MM.1S (cell line): ENCODE data around the gene TMEM184B.

ENCODE experiments used
- DNase-seq: peaks from one replicate; pipeline ENCODE4 v3.0.0-alpha.2; 2015
- H2AFZ ChIP-seq: fragments of 300-600 bp; sonication (generic); 2 replicates; pipeline ENCODE4 v1.6.0; 2016; ENCODE audit warnings: antibody characterized with exemption, low read length
- H3F3A ChIP-seq: fragments of 300-600 bp; sonication (generic); 2 replicates; pipeline ENCODE4 v1.6.1; 2016; ENCODE audit warnings: mild to moderate bottlenecking, antibody characterized with exemption, low read length, moderate library complexity, mixed read lengths; ENCODE audit not compliant: insufficient read depth
- H3K27ac ChIP-seq: fragments of 300-600 bp; sonication (generic); 2 replicates; pipeline ENCODE4 v1.5.1; 2016; ENCODE audit warnings: mild to moderate bottlenecking, low read length
- H3K27me3 ChIP-seq: fragments of 300-600 bp; sonication (generic); replicated peaks from 2 replicates; pipeline ENCODE4 v1.6.0; 2016; ENCODE audit warnings: low read length; ENCODE audit not compliant: insufficient read depth
- H3K36me3 ChIP-seq: fragments of 300-600 bp; sonication (generic); replicated peaks from 2 replicates; pipeline ENCODE4 v1.6.1; 2016; ENCODE audit warnings: mild to moderate bottlenecking, low read length, mixed read lengths; ENCODE audit not compliant: insufficient read depth
- H3K4me1 ChIP-seq: fragments of 300-600 bp; sonication (generic); 2 replicates; pipeline ENCODE4 v1.6.1; 2016; ENCODE audit warnings: low read length, mixed read lengths
- H3K4me2 ChIP-seq: fragments of 300-600 bp; sonication (generic); 2 replicates; pipeline ENCODE4 v1.6.0; 2016; ENCODE audit warnings: low read depth, low read length
- H3K4me3 ChIP-seq: fragments of 300-600 bp; sonication (generic); 2 replicates; pipeline ENCODE4 v1.5.1; 2016; ENCODE audit warnings: low read length, mixed read lengths
- H3K79me2 ChIP-seq: fragments of 300-600 bp; sonication (generic); 2 replicates; pipeline ENCODE4 v1.6.1; 2016; ENCODE audit warnings: mixed run types, low read length, mixed read lengths
- H3K9ac ChIP-seq: fragments of 300-600 bp; sonication (generic); 2 replicates; pipeline ENCODE4 v1.6.1; 2016; ENCODE audit warnings: low read length, mixed read lengths
- H3K9me2 ChIP-seq: fragments of 300-600 bp; sonication (generic); replicated peaks from 2 replicates; pipeline ENCODE4 v1.6.1; 2016; ENCODE audit warnings: mild to moderate bottlenecking, low read length, mixed read lengths; ENCODE audit not compliant: insufficient read depth
- H3K9me3 ChIP-seq: fragments of 300-600 bp; sonication (generic); replicated peaks from 2 replicates; pipeline ENCODE4 v1.6.1; 2016; ENCODE audit warnings: mild to moderate bottlenecking, low read length, mixed read lengths; ENCODE audit not compliant: insufficient read depth
- H4K20me1 ChIP-seq: fragments of 300-600 bp; sonication (generic); 2 replicates; pipeline ENCODE4 v1.6.1; 2016; ENCODE audit warnings: mild to moderate bottlenecking, low read length, moderate library complexity, mixed read lengths; ENCODE audit not compliant: insufficient read depth
- CTCF ChIP-seq: fragments of 300-600 bp; sonication (generic); IDR thresholded peaks from 2 replicates; pipeline ENCODE4 v1.5.1; 2016; ENCODE audit warnings: antibody characterized with exemption, low read length, mixed read lengths
- EZH2 ChIP-seq: fragments of 300-600 bp; sonication (generic); optimal IDR thresholded peaks from 2 replicates; pipeline ENCODE3; 2017; ENCODE audit warnings: low read depth, mild to moderate bottlenecking, antibody characterized with exemption, low read length, mixed read lengths
- EZH2phosphoT487 ChIP-seq: fragments of 300-600 bp; sonication (generic); IDR thresholded peaks from 2 replicates; pipeline ENCODE4 v1.6.1; 2018; ENCODE audit warnings: antibody characterized with exemption, low read length

The TMEM184B gene

GRCh38 chr22:38201371-38201710 lies 71.5 kb downstream of the TMEM184B start:
- H2AFZ ChIP-seq, result peak overlapping the region; percentile 68
- H3K9me3 ChIP-seq, result no peaks in the 10 kb centered on the region

GRCh38 chr22:38199826-38200559 lies 72.8 kb downstream of the TMEM184B start:
- Histone ChIP-seq H3K9ac (no peak overlapping the region), H3K4me3 (no peak overlapping the region), H3K36me3 (no peaks in the 10 kb centered on the region), H3K27me3 (no peaks in the 10 kb centered on the region), H4K20me1 (no peaks in the 10 kb centered on the region), H3K79me2 (peaks cover 30% of the 10 kb centered on the region), H2AFZ (no peak overlapping the region), H3K9me2 (no peaks in the 10 kb centered on the region), H3K27ac (peak overlapping the region; percentile 69; the same call in 1 of the 2 replicates), H3F3A (peaks cover 15% of the 10 kb centered on the region), H3K4me1 (peaks cover 28% of the 10 kb centered on the region), H3K4me2 (peak overlapping the region; percentile 51; the same call in 1 of the 2 replicates), H3K9me3 (no peaks in the 10 kb centered on the region)
- no peak for DNase-seq
- TF ChIP-seq EZH2 (no peak), EZH2phosphoT487 (no peak), CTCF (no peak)

More at GRCh38 chr22:38201371-38201710, 71.5 kb downstream of the TMEM184B start:
- no peaks in the 10 kb centered on the region for H3K27me3 ChIP-seq
- TF ChIP-seq CTCF (no peak), EZH2phosphoT487 (no peak), EZH2 (no peak)
- H3K4me3 ChIP-seq, result peak overlapping the region; percentile 48
- H3F3A ChIP-seq, result peaks cover 15% of the 10 kb centered on the region; the same call in 1 of the 2 replicates
- H3K79me2 ChIP-seq, result peaks cover 43% of the 10 kb centered on the region
- H3K4me2 ChIP-seq, result peak overlapping the region; percentile 70
- DNase-seq, result no peak
- H3K9ac ChIP-seq, result peak overlapping the region; percentile 43; the same call in 1 of the 2 replicates
- no peaks in the 10 kb centered on the region for H3K36me3 ChIP-seq
- no peaks in the 10 kb centered on the region for H4K20me1 ChIP-seq
- H3K9me2 ChIP-seq, result no peaks in the 10 kb centered on the region
- no peak overlapping the region for H3K27ac ChIP-seq
- H3K4me1 ChIP-seq, result peaks cover 26% of the 10 kb centered on the region

GRCh38 chr22:38196791-38197419 lies 75.9 kb downstream of the TMEM184B start:
- TF ChIP-seq CTCF, result no peak
- TF ChIP-seq EZH2, result no peak
- TF ChIP-seq EZH2phosphoT487, result no peak
- no peaks in the 10 kb centered on the region for H3K36me3 ChIP-seq
- H2AFZ ChIP-seq, result no peak overlapping the region
- no peak overlapping the region for H3K4me2 ChIP-seq
- H4K20me1 ChIP-seq, result no peaks in the 10 kb centered on the region
- H3K9me2 ChIP-seq, result no peaks in the 10 kb centered on the region
- H3K9me3 ChIP-seq, result no peaks in the 10 kb centered on the region
- H3K9ac ChIP-seq, result no peak overlapping the region
- H3K4me3 ChIP-seq, result no peak overlapping the region
- 0 out of 2 replicates have a peak, but pooled peaks cover under 1% of the 10 kb centered on the region for H3K79me2 ChIP-seq
- no peak for DNase-seq
- H3K4me1 ChIP-seq, result peaks cover 29% of the 10 kb centered on the region
- peaks cover 8% of the 10 kb centered on the region for H3F3A ChIP-seq
- H3K27ac ChIP-seq, result no peak overlapping the region
- no peaks in the 10 kb centered on the region for H3K27me3 ChIP-seq
